Cerebellar nuclear complex (tissue), 1 donor: ENCODE measurements around the gene ATP9B.
"Not testable (repeated sequence)": the region's sequence is repeated elsewhere in the genome, so short reads cannot be mapped to it uniquely, and the experiment has no call there.

Experiments
- DNase-seq, 2 experiments: peaks; one replicate each; lab custom pipeline; 2025; lab: John Stamatoyannopoulos, UW

Gene ATP9B

GRCh38 chr18:79071037-79071436 lies 1.8 kb downstream of the ATP9B start:
- no peak for DNase-seq

GRCh38 chr18:79071503-79072210 lies 2.5 kb downstream of the ATP9B start:
- no peak for DNase-seq

- DNase-seq: not testable (repeated sequence)
Observed at GRCh38 chr18:79072655-79073054, 3.5 kb downstream of the ATP9B start.

- no peak for DNase-seq
Observed at GRCh38 chr18:79077181-79077580, 8.0 kb downstream of the ATP9B start.

GRCh38 chr18:79078791-79079190 lies 9.6 kb downstream of the ATP9B start:
- DNase-seq: not testable (repeated sequence)

- DNase-seq: no peak
Observed at GRCh38 chr18:79092874-79093273, 23.7 kb downstream of the ATP9B start.

- DNase-seq: no peak
Observed at GRCh38 chr18:79093986-79094385, 24.8 kb downstream of the ATP9B start.

GRCh38 chr18:79095216-79095615 lies 26.0 kb downstream of the ATP9B start:
- DNase-seq: no peak

GRCh38 chr18:79100944-79101343 lies 31.8 kb downstream of the ATP9B start:
- DNase-seq: no peak

- DNase-seq: no peak
Observed at GRCh38 chr18:79102886-79103285, 33.7 kb downstream of the ATP9B start.

- no peak for DNase-seq
Observed at GRCh38 chr18:79104137-79104536, 34.9 kb downstream of the ATP9B start.

GRCh38 chr18:79105455-79105854 lies 36.3 kb downstream of the ATP9B start:
- no peak for DNase-seq

- DNase-seq: no peak
Observed at GRCh38 chr18:79106084-79106483, 36.9 kb downstream of the ATP9B start.

GRCh38 chr18:79107886-79108285 lies 38.7 kb downstream of the ATP9B start:
- no peak for DNase-seq

GRCh38 chr18:79108549-79109215 lies 39.5 kb downstream of the ATP9B start:
- DNase-seq: no peak

GRCh38 chr18:79111483-79111882 lies 42.3 kb downstream of the ATP9B start:
- no peak for DNase-seq

- DNase-seq: no peak
Observed at GRCh38 chr18:79117385-79117784, 48.2 kb downstream of the ATP9B start.

- no peak for DNase-seq
Observed at GRCh38 chr18:79117788-79118187, 48.6 kb downstream of the ATP9B start.

GRCh38 chr18:79118797-79119196 lies 49.6 kb downstream of the ATP9B start:
- no peak for DNase-seq

GRCh38 chr18:79121746-79122474 lies 52.7 kb downstream of the ATP9B start:
- no peak for DNase-seq

- DNase-seq: no peak
Observed at GRCh38 chr18:79123948-79124347, 54.8 kb downstream of the ATP9B start.

GRCh38 chr18:79129120-79129519 lies 59.9 kb downstream of the ATP9B start:
- DNase-seq: no peak

- no peak for DNase-seq
Observed at GRCh38 chr18:79133724-79134123, 64.5 kb downstream of the ATP9B start.
